GM12874 (cell line): Measurements from ENCODE around the gene PLPPR4.

Experiments used
- TF ChIP-seq, protein P1 (sequence below): IDR thresholded peaks from 2 replicates; pipeline ENCODE4 v1.5.1; 2011; ENCODE audit warnings: low read depth, mild to moderate bottlenecking, control low read depth, low read length, moderate library complexity; ENCODE audit not compliant: insufficient read depth

PLPPR4 gene

GRCh38 chr1:99246152-99246551, 18.1 kb upstream of the PLPPR4 start:
- TF ChIP-seq, protein P1, sequence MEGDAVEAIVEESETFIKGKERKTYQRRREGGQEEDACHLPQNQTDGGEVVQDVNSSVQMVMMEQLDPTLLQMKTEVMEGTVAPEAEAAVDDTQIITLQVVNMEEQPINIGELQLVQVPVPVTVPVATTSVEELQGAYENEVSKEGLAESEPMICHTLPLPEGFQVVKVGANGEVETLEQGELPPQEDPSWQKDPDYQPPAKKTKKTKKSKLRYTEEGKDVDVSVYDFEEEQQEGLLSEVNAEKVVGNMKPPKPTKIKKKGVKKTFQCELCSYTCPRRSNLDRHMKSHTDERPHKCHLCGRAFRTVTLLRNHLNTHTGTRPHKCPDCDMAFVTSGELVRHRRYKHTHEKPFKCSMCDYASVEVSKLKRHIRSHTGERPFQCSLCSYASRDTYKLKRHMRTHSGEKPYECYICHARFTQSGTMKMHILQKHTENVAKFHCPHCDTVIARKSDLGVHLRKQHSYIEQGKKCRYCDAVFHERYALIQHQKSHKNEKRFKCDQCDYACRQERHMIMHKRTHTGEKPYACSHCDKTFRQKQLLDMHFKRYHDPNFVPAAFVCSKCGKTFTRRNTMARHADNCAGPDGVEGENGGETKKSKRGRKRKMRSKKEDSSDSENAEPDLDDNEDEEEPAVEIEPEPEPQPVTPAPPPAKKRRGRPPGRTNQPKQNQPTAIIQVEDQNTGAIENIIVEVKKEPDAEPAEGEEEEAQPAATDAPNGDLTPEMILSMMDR: no peak

DNA sequence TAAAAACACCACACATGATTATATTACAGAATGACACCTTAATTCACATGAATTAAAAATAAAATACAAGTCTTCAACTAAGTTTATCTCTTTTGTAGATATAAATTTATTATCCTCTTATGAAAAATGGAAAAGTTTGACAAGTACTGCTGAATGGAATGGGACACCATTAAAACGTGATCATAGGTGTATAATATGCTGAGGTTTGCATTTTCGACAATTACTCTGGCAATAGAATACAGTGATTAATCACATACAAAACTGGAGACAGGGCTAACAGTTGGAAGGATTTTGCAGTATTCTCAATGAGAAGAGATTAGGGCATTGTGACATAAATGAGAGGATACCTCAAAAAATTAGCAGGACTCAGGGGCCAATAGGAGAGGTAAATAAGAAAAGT, 17.1 kb upstream of the PLPPR4 start:
- TF ChIP-seq, protein P1: no peak

- TF ChIP-seq, protein P1: no peak
Measured at GRCh38 chr1:99250728-99251127, 13.6 kb upstream of the PLPPR4 start.

GRCh38 chr1:99251308-99251707, 13.0 kb upstream of the PLPPR4 start:
- TF ChIP-seq, protein P1: no peak

DNA sequence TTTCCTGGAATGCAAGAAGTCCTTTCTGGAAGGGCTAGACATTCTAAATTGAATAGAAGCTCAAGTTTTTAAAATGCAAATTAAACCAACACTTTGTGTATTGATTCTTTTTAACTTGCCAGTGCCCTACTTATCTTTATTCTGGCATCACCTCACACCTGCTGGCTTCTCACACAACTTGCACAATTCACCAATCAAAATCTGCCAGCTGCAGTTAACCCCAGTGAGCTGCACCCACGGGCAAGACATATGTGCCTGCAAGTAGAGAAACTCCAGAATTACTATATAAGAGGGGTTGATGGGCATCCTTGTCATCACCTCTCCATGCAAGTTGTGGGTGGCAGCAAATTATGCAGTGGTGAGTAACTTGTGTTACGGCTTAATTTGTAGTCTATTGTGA, 11.7 kb upstream of the PLPPR4 start:
- TF ChIP-seq, protein P1: no peak

DNA sequence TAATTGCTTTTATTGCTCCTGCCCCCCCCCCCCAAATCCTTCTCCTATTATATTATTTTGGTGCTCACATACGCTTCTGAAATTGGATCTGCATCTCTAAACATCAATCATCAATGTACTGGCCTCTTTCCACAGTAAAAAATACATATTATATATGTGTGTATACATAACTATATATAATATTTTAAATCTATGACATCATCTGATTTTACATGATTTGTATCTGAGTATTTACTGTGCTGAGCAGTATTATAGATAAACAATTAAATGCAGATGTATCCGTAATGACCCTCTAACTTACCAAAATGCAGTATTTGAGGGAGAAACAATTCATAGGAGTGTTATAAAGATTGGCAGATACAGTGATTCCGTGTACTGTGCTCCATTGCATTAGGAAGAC, 832 bp downstream of the PLPPR4 start:
- TF ChIP-seq, protein P1: no peak

- TF ChIP-seq, protein P1: no peak
Measured at GRCh38 chr1:99266726-99267125, 2.4 kb downstream of the PLPPR4 start.

- TF ChIP-seq, protein P1: no peak
Measured at GRCh38 chr1:99268021-99268420, 3.7 kb downstream of the PLPPR4 start.
